ENCODE results near the gene ERG.
A peak's percentile ranks its signal among the peaks of the same experiment; 100 is the strongest.

Gene ERG

GRCh38 chr21:38443110-38443509 lies 55.2 kb downstream of the ERG start:
- H3K27me3 ChIP-seq (ENCODE audit: control insufficient read depth in 5 of 5, insufficient read depth in 4 of 5, low read length in 5 of 5), result peaks cover 0 to 4% (median 0%) of the 10 kb centered on the region in 5 donors
- H3K27ac ChIP-seq (ENCODE audit: low read depth, low read length), result no peak overlapping the region
- H3K4me1 ChIP-seq (ENCODE audit: control insufficient read depth in 5 of 5, insufficient read depth in 5 of 5, low read length in 5 of 5), result peaks cover 0 to 29% (median 4%) of the 10 kb centered on the region in 5 donors
- H3K9ac ChIP-seq (ENCODE audit: low read length in 5 of 5), result no peak overlapping the region
- peaks cover 0 to 12% (median 7%) of the 10 kb centered on the region in 5 donors for H3K36me3 ChIP-seq (ENCODE audit: control insufficient read depth in 5 of 5, insufficient read depth in 5 of 5, low read length in 5 of 5)
- H3K4me3 ChIP-seq (ENCODE audit: low read depth in 1 of 5, low read length in 5 of 5), result no peak overlapping the region
- no peaks in the 10 kb centered on the region for H3K9me3 ChIP-seq (ENCODE audit: control insufficient read depth in 5 of 5, low read length in 5 of 5)

GRCh38 chr21:38441153-38441552 lies 57.1 kb downstream of the ERG start:
- H3K4me3 ChIP-seq (ENCODE audit: low read depth in 1 of 5, low read length in 5 of 5), result no peak overlapping the region

GRCh38 chr21:38440746-38441145 lies 57.5 kb downstream of the ERG start:
- H3K9ac ChIP-seq (ENCODE audit: low read length in 5 of 5), result no peak overlapping the region
- no peak overlapping the region for H3K27ac ChIP-seq (ENCODE audit: low read depth, low read length)
- peaks cover 0 to 12% (median 7%) of the 10 kb centered on the region in 5 donors for H3K36me3 ChIP-seq (ENCODE audit: control insufficient read depth in 5 of 5, insufficient read depth in 5 of 5, low read length in 5 of 5)
- peaks cover 0 to 4% (median 0%) of the 10 kb centered on the region in 5 donors for H3K27me3 ChIP-seq (ENCODE audit: control insufficient read depth in 5 of 5, insufficient read depth in 4 of 5, low read length in 5 of 5)
- no peak overlapping the region for H3K4me3 ChIP-seq (ENCODE audit: low read depth in 1 of 5, low read length in 5 of 5)
- H3K9me3 ChIP-seq (ENCODE audit: control insufficient read depth in 5 of 5, low read length in 5 of 5), result no peaks in the 10 kb centered on the region
- peaks cover 0 to 20% (median 4%) of the 10 kb centered on the region in 5 donors for H3K4me1 ChIP-seq (ENCODE audit: control insufficient read depth in 5 of 5, insufficient read depth in 5 of 5, low read length in 5 of 5)

More at GRCh38 chr21:38441153-38441552, 57.1 kb downstream of the ERG start:
- H3K27me3 ChIP-seq (ENCODE audit: control insufficient read depth in 5 of 5, insufficient read depth in 4 of 5, low read length in 5 of 5), result peaks cover 0 to 4% (median 0%) of the 10 kb centered on the region in 5 donors
- no peaks in the 10 kb centered on the region for H3K9me3 ChIP-seq (ENCODE audit: control insufficient read depth in 5 of 5, low read length in 5 of 5)
- H3K9ac ChIP-seq (ENCODE audit: low read length in 5 of 5), result no peak overlapping the region
- H3K27ac ChIP-seq (ENCODE audit: low read depth, low read length), result no peak overlapping the region
- H3K4me1 ChIP-seq (ENCODE audit: control insufficient read depth in 5 of 5, insufficient read depth in 5 of 5, low read length in 5 of 5), result peaks cover 0 to 20% (median 4%) of the 10 kb centered on the region in 5 donors
- peaks cover 0 to 12% (median 7%) of the 10 kb centered on the region in 5 donors for H3K36me3 ChIP-seq (ENCODE audit: control insufficient read depth in 5 of 5, insufficient read depth in 5 of 5, low read length in 5 of 5)

GRCh38 chr21:38439957-38440356 lies 58.3 kb downstream of the ERG start:
- H3K4me3 ChIP-seq (ENCODE audit: low read depth in 1 of 5, low read length in 5 of 5), result no peak overlapping the region
- peaks cover 0 to 4% (median 0%) of the 10 kb centered on the region in 5 donors for H3K27me3 ChIP-seq (ENCODE audit: control insufficient read depth in 5 of 5, insufficient read depth in 4 of 5, low read length in 5 of 5)
- no peak overlapping the region for H3K9ac ChIP-seq (ENCODE audit: low read length in 5 of 5)
- no peak overlapping the region for H3K27ac ChIP-seq (ENCODE audit: low read depth, low read length)
- H3K36me3 ChIP-seq (ENCODE audit: control insufficient read depth in 5 of 5, insufficient read depth in 5 of 5, low read length in 5 of 5), result peaks cover 0 to 10% (median 7%) of the 10 kb centered on the region in 5 donors
- H3K4me1 ChIP-seq (ENCODE audit: control insufficient read depth in 5 of 5, insufficient read depth in 5 of 5, low read length in 5 of 5), result peaks cover 0 to 28% (median 4%) of the 10 kb centered on the region in 5 donors
- H3K9me3 ChIP-seq (ENCODE audit: control insufficient read depth in 5 of 5, low read length in 5 of 5), result no peaks in the 10 kb centered on the region

DNA sequence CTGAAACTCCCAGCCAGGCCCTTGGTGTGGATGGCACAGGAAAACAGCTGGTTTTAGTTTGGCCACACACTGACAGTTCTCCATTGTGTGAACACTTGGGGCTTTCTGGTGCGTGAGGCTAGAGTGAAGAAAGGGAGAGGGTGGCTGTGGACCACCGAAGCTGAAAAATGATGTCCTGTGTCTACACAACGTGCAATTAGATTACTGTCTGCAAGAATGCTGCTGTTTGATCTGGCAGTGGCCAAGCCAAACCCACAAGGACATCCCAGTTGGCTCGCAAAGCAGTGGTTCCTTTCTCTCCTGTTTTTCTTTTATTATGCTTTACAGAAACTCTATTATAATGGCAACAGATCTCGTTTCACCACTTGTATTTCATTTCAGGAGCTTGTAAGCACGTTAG lies 58.9 kb downstream of the ERG start:
- H3K9me3 ChIP-seq (ENCODE audit: control insufficient read depth in 5 of 5, low read length in 5 of 5), result no peaks in the 10 kb centered on the region
- H3K4me1 ChIP-seq (ENCODE audit: control insufficient read depth in 5 of 5, insufficient read depth in 5 of 5, low read length in 5 of 5), result peaks cover 0 to 28% (median 4%) of the 10 kb centered on the region in 5 donors
- H3K27ac ChIP-seq (ENCODE audit: low read depth, low read length), result no peak overlapping the region
- H3K9ac ChIP-seq (ENCODE audit: low read length in 5 of 5), result no peak overlapping the region
- peaks cover 0 to 10% (median 7%) of the 10 kb centered on the region in 5 donors for H3K36me3 ChIP-seq (ENCODE audit: control insufficient read depth in 5 of 5, insufficient read depth in 5 of 5, low read length in 5 of 5)
- no peak overlapping the region for H3K4me3 ChIP-seq (ENCODE audit: low read depth in 1 of 5, low read length in 5 of 5)
- peaks cover 0 to 4% (median 0%) of the 10 kb centered on the region in 5 donors for H3K27me3 ChIP-seq (ENCODE audit: control insufficient read depth in 5 of 5, insufficient read depth in 4 of 5, low read length in 5 of 5)

DNA sequence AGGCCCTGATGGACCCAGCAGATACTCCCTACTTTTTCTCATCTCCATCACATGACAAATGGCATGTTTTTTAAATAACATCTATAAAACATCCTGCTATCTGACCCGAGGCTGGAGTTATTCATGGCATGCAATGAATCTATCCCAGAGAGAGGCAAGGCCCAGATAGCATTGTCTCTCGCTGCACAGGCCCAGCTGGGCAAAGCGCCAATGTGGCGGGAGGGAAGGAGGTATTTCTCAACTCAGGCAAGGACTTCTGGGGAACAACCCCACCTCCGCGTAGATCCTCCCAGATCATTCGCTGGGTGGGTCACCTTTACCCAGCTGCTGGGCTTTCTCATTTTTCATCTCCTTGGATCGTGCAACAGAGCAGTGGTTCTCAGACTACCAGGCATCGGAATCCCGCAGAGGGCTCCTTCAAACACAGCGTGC lies 59.8 kb downstream of the ERG start:
- H3K4me1 ChIP-seq (ENCODE audit: control insufficient read depth in 5 of 5, insufficient read depth in 5 of 5, low read length in 5 of 5), result peaks cover 0 to 28% (median 4%) of the 10 kb centered on the region in 5 donors
- H3K27me3 ChIP-seq (ENCODE audit: control insufficient read depth in 5 of 5, insufficient read depth in 4 of 5, low read length in 5 of 5), result peaks cover 0 to 4% (median 0%) of the 10 kb centered on the region in 5 donors
- no peak overlapping the region for H3K4me3 ChIP-seq (ENCODE audit: low read depth in 1 of 5, low read length in 5 of 5)
- peaks cover 0 to 11% (median 7%) of the 10 kb centered on the region in 5 donors for H3K36me3 ChIP-seq (ENCODE audit: control insufficient read depth in 5 of 5, insufficient read depth in 5 of 5, low read length in 5 of 5)
- H3K9ac ChIP-seq (ENCODE audit: low read length in 5 of 5), result no peak overlapping the region
- H3K9me3 ChIP-seq (ENCODE audit: control insufficient read depth in 5 of 5, low read length in 5 of 5), result no peaks in the 10 kb centered on the region
- H3K27ac ChIP-seq (ENCODE audit: low read depth, low read length), result no peak overlapping the region

- Histone ChIP-seq H3K27ac (ENCODE audit: low read depth, low read length) (no peak overlapping the region), H3K27me3 (ENCODE audit: control insufficient read depth in 5 of 5, insufficient read depth in 4 of 5, low read length in 5 of 5) (no peaks in the 10 kb centered on the region)
Measured at GRCh38 chr21:38436341-38436740, 61.9 kb downstream of the ERG start.

DNA sequence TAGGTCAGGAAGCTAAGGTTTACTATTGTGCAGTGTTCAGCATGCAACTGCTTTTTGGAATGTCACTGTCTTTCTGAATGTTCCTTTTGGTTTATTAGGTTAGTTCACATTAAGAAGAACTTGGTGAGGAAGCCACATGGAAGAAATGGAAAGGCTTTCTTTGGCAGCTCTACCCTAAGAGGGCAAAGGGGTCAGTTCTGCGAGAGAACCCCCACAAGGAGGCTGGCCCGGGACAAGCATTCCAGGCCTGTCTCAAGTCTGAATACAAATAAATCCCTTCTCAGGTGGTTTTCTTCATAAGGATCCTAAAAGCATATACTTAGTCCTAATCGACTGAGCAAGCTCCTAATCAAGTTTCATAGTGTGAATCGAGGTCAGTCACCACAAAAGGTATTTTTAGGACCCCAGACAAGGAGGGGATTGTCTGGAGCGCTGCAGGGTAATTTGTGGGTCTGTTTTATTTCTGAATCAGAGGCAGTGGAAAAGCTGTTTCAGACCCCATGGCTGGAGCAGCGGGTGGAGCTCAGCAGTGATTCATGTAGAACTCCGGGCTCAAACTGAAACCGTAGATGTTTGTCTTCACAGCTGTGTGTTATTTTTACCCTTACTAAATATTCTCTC lies 63.3 kb downstream of the ERG start:
- Histone ChIP-seq H3K4me1 (ENCODE audit: control insufficient read depth in 5 of 5, insufficient read depth in 5 of 5, low read length in 5 of 5) (peaks cover 0 to 19% (median 3%) of the 10 kb centered on the region in 5 donors), H3K4me3 (ENCODE audit: low read depth in 1 of 5, low read length in 5 of 5) (peak overlapping the region in 1 of 5 donors; percentile 17), H3K9me3 (ENCODE audit: control insufficient read depth in 5 of 5, low read length in 5 of 5) (no peaks in the 10 kb centered on the region), H3K36me3 (ENCODE audit: control insufficient read depth in 5 of 5, insufficient read depth in 5 of 5, low read length in 5 of 5) (peaks cover 0 to 9% (median 7%) of the 10 kb centered on the region in 5 donors), H3K27ac (ENCODE audit: low read depth, low read length) (no peak overlapping the region), H3K27me3 (ENCODE audit: control insufficient read depth in 5 of 5, insufficient read depth in 4 of 5, low read length in 5 of 5) (peaks cover 0 to 2% (median 0%) of the 10 kb centered on the region in 5 donors), H3K9ac (ENCODE audit: low read length in 5 of 5) (peak overlapping the region in 1 of 5 donors; percentile 39)

More at GRCh38 chr21:38436341-38436740, 61.9 kb downstream of the ERG start:
- no peak overlapping the region for H3K9ac ChIP-seq (ENCODE audit: low read length in 5 of 5)
- no peaks in the 10 kb centered on the region for H3K9me3 ChIP-seq (ENCODE audit: control insufficient read depth in 5 of 5, low read length in 5 of 5)
- no peak overlapping the region for H3K4me3 ChIP-seq (ENCODE audit: low read depth in 1 of 5, low read length in 5 of 5)
- H3K36me3 ChIP-seq (ENCODE audit: control insufficient read depth in 5 of 5, insufficient read depth in 5 of 5, low read length in 5 of 5), result peaks cover 0 to 9% (median 7%) of the 10 kb centered on the region in 5 donors
- H3K4me1 ChIP-seq (ENCODE audit: control insufficient read depth in 5 of 5, insufficient read depth in 5 of 5, low read length in 5 of 5), result peaks cover 0 to 26% (median 4%) of the 10 kb centered on the region in 5 donors

- H3K27ac ChIP-seq (ENCODE audit: low read depth, low read length), result no peak overlapping the region
- H3K9ac ChIP-seq (ENCODE audit: low read length in 5 of 5), result no peak overlapping the region
Measured at GRCh38 chr21:38433471-38433870, 64.8 kb downstream of the ERG start.

GRCh38 chr21:38430401-38430984 lies 67.8 kb downstream of the ERG start:
- no peak overlapping the region for H3K4me3 ChIP-seq (ENCODE audit: low read depth in 1 of 5, low read length in 5 of 5)
- no peaks in the 10 kb centered on the region for H3K9me3 ChIP-seq (ENCODE audit: control insufficient read depth in 5 of 5, low read length in 5 of 5)
- peaks cover 0 to 5% (median 0%) of the 10 kb centered on the region in 5 donors for H3K4me1 ChIP-seq (ENCODE audit: control insufficient read depth in 5 of 5, insufficient read depth in 5 of 5, low read length in 5 of 5)
- H3K9ac ChIP-seq (ENCODE audit: low read length in 5 of 5), result no peak overlapping the region
- peaks cover 0 to 2% (median 0%) of the 10 kb centered on the region in 5 donors for H3K27me3 ChIP-seq (ENCODE audit: control insufficient read depth in 5 of 5, insufficient read depth in 4 of 5, low read length in 5 of 5)
- no peak overlapping the region for H3K27ac ChIP-seq (ENCODE audit: low read depth, low read length)
- H3K36me3 ChIP-seq (ENCODE audit: control insufficient read depth in 5 of 5, insufficient read depth in 5 of 5, low read length in 5 of 5), result peaks cover 0 to 6% (median 0%) of the 10 kb centered on the region in 5 donors

More at GRCh38 chr21:38433471-38433870, 64.8 kb downstream of the ERG start:
- H3K4me3 ChIP-seq (ENCODE audit: low read depth in 1 of 5, low read length in 5 of 5), result no peak overlapping the region
- H3K9me3 ChIP-seq (ENCODE audit: control insufficient read depth in 5 of 5, low read length in 5 of 5), result no peaks in the 10 kb centered on the region
- peaks cover 0 to 2% (median 0%) of the 10 kb centered on the region in 5 donors for H3K27me3 ChIP-seq (ENCODE audit: control insufficient read depth in 5 of 5, insufficient read depth in 4 of 5, low read length in 5 of 5)
- peaks cover 0 to 6% (median 0%) of the 10 kb centered on the region in 5 donors for H3K36me3 ChIP-seq (ENCODE audit: control insufficient read depth in 5 of 5, insufficient read depth in 5 of 5, low read length in 5 of 5)
- peaks cover 0 to 8% (median 0%) of the 10 kb centered on the region in 5 donors for H3K4me1 ChIP-seq (ENCODE audit: control insufficient read depth in 5 of 5, insufficient read depth in 5 of 5, low read length in 5 of 5)

Measured in subcutaneous abdominal adipose tissue (tissue), 5 donors.